ENCODE results near the gene CASQ2.

The CASQ2 gene

DNA sequence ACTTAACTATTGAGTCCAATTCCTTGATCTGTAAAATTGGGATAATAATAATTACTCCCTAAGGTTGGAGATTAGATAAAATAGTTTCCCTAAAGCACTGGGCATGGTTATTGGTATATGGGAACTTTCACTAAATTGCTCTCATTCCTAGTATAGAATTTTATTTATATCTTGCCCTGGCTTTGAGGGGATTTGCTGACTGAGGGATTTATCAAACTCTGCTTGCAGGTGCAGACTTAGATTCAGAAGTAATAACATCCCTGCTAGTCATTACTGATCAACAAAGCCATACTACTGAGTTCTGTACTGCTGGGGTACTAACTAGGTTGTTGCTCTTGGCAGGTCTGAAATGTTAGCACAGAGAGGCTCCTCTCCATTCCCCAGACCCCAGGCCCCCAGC, 41.9 kb downstream of the CASQ2 start:
- no peak for DNase-seq

DNA sequence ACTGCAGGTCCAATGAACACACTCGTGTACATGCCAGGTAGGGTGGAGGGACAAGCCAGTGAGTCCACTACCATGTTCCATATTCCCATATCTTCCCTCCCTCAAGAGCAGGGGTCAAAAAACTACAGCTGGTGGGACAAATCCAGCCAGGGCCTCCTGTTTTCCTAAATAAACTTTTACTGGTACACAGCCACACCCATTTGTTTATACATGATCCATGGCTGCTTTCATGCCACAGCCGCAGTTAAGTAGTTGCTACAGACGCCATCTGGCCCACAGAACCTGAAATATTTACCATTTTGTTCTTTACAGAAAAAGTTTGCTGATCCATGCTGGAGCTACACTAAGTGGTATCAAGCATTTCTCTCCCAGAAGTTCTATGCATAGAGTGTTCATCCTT, 42.4 kb downstream of the CASQ2 start:
- DNase-seq, result no peak

DNA sequence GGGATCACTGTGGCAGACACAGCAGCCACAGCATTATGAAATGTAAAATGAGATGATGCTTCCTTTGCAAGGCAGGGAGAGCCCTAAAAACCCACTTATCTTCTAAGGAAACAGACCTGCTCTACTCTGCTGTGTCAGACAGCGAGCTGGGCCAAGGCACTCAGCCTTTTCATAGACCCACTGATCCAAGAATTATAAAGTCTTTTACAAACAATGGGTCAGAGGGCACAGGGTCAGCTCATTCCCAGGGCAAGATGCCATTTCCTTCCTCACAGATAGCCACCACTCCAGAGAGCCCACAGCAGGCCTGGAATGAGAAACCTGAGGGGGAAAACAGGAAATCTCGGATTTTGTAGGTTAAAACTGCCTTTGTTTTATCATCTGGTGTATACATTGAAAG, 42.9 kb downstream of the CASQ2 start:
- no peak for DNase-seq

DNA sequence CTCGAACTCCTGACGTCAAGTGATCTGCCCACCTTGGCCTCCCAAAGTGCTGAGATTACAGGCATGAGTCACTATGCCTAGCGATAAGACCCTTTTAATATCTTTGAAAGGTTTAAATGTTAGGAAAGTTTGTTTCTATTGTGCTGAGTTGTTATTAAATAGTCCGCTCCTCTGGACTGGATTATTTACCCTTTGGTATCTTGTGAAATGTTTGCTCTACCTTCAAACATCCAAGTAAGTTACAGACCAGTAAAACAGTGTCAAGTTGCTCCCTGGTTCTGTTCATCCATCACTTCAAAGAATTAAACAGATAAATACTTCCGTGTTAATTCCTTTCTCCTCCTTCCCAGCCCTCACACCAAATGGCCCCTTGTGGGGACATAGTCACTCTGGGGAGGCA, 44.8 kb downstream of the CASQ2 start:
- no peak for DNase-seq

DNA sequence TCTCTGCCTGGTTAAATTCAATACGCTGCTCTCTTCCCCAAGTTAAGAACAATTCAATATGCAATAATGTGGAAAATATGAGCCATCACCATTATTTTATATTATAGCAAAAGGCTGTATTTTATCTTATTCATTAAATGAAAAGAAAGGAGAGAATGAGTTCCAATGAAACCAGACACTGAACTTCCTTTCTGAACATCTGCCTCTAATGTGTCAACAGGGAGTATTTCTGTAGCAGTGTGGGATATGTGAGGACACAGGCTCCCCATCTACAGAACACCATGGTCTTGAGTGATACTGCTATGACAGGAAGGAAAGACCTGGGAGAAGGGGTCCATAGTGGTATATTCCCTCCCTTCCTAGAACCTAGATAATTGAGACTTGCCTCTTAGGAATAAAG, 46.3 kb downstream of the CASQ2 start:
- DNase-seq, result no peak

DNA sequence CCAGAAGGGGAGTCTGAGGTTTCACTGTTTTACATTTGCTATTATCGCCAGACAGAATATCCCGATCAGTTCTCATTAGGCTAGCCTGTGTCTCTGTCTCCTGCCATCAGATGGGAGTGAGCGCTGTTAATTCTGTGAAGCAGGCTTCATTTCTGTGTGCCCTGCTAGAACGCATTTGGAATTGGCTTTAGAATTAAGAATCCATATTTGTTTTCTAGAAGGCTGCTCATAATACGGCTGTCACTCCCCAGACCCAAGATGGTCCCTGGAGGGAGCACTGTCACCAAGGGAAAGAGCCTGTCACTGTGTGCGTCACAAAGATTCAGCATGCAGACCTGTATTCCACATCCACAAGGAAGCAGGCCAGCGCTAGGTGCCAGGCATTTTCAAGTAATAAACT, 49.2 kb downstream of the CASQ2 start:
- DNase-seq, result no peak

DNA sequence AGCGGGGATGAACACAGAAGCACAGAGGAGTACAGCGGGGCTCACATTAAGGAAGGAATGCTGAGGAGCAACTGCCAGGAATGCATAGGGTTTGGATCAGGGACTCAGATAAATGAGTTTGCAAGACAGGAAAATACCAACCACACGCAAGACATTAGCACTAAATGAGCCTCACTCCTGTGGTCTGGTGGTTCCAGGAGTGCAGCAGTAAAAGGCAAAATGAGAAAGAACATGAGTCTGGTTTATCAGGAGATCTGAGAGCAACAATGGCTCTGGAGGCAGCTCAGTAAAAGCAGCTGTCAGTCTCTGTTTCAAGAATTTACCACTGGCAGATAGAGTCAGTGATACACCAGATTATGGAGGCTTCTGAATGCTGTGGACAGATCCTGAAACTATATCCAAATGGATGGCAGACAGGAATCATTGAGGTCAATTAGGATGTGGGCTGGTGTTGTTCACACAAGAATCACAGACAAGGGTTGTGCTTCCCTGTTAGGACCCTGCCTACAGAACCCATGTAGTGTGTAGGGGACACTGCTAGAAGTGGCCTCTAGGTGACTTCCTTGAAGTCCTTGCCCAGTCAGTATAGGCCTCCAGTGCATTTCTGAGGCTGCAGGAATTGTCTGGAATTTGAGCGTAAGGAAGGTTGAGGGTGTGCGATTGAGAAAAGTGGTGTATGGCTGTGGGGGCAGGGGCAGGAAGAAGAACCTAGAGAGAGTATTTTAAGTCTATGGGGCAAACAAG, 50.3 kb downstream of the CASQ2 start:
- DNase-seq, result no peak

DNA sequence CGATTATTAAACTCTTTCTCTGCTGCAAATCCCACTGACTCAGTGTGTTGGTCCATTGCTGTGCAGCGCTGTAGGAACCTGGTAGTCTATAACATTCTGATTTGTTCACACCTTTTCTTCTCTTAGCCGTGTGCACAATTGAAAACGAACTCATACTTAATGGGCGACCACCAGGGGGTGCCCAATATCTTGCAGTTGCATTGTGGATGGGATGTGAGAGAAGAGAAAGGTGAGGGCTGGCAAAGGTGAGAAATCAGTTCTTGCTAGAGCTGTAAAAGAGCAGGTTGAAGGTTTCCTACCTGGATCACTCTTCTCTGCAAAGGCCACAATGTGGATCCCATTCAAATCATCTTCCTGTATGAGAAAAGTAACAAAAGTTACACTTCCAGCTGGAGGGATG, 51.0 kb downstream of the CASQ2 start:
- DNase-seq, result no peak

DNA sequence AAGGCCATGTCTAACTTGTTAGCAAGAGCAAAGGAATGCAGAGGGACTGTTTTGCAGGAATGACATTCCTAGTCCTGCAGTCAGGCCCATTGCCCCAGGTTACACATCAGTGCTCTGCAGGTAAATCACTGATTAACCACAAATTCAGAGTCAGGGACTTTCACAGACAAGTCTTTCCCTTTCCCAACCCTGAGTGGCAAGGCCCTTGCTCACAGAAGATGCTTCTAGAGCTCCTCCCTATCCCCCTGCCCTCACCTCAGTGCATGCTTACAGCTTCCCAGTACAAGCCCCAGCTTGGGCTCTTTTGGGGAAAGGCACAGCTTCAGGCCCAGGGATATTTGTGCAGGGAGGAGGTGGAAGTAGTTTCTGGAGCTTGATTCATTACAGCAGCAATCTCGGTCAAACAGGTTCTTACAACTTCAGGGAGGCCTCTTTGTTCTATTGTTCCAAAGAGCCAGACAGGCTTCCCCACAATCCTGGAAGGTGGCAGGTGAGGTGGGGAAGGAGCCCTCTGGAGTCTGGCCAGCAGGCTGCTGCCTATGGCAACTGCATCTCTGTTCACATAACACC, 53.9 kb downstream of the CASQ2 start:
- DNase-seq, result no peak

DNA sequence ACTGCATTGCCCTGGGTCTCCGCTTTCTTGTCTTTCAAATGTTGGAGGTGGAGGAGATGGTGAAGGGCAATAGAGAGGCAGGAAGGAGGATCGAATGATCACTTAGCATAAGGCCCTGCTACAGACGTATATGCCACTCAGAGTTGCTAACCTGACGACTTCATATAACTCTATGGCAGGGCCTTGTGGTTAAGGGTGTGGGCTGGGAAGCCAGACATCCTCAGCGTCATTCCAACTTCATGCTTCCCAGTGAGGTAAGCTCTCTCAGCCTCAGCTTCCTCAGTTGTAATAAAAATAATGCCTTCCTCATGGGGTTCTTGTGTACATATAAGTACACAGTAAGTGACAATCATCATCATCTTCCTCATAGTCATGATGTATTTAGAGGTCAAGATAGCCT, 54.6 kb downstream of the CASQ2 start:
- no peak for DNase-seq

DNA sequence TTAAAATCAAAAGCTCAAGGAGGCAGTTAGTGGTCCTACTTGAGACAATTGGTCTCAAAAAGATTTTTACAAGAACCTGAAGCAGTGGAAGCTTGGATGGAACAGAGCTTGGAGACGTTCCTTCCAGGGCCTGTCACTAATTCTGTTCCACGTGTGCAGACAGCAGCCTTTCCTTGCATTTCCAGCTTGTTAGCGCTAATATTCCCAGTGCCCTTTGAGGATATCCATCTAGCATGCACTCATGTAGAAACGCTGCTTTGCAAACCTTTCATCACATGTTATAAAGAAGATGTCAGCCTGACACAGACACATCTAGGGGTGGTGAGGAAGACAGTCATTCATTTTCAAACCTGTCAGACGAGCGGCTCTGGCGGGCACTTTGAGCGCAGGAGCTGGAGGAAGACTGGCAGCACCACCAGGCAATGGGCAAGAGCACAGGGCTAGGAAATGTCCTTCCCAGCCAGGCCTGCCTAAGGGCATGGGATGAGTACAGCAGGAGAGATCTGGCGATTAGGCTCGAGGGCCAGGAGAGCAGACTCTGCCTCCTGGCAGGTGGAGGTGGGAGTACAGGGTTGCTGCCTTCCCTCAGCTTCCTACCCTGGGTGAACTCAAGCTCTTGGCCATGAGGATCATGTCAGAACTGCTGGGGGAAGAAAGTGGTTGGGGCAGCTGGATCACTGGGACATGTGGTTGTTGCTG, 55.5 kb downstream of the CASQ2 start:
- DNase-seq, result no peak

DNA sequence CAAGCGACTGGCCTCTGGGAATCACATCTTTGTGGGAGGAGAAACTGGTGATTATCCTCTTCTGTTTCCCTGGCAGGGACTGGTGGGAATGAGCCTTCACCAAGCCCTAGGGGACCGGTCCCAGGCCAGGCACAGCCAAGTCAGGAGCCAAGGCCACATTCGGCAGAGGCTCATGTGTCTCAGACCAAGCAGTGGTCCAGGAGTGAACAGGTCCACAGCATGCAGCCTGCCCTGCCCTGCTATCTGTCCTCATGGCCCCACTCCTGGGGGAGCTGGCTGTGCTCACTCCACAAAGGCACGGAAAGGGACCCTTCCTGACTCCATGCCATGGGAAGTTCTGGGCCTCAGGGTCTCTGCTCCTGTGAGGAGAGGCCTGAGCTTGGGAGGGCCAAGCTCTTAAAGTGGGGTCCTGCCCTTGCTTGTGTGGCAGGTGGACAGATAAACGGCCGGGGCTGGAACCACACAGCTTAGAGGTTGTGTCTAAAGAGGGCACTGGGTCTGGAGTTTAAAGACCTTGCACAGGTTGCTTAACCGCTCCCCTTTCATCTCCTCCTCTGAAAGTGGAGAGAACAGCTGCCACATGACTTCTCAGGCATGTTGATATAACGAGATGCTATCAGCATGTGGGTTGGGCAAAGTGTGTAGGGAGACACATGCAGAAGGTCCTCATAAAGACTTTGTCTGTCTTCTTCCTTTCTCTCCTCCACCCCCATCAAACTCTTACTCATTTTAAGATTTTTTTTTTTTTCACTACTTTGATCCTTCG, 57.5 kb downstream of the CASQ2 start:
- no peak for DNase-seq

DNA sequence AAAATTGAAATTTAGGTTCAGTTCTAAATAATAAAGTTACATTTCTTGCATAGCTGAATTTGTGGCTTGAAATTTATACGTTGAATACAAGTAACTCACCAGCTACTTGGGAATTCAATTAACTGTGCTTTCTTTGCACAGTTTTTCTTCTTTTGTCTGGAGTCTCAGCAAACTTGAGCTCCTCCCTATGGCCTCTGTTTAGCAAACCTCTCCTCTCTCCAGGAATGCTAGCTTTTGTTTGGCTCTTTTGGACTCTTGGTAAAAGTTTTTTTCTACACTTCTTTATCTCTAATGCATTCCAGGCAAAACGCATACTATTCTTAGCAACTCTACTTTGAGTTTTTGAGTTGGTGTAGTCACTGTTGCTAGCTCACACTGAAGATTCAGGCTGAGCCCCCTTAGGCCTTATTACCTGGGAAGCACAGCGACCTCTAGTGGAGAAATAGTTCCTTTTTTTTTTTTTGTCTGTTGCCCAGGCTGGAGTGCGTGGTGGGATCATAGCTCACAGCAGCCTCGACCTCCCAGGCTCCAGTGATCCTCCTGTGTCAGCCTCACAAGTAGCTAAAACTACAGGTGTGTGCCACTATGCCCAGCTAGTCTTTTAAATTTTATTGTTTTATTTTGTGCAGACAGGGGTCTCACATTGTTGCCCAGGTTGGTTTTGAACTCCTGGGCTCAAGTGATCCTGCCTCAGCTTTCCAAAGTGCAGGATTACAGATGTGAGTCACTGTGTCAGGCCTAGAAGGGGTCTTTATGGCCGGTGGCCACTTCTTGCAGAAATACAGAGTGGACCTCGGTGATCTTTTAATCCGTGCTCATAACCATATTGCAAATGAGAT, 61.7 kb downstream of the CASQ2 start:
- DNase-seq, result no peak

DNA sequence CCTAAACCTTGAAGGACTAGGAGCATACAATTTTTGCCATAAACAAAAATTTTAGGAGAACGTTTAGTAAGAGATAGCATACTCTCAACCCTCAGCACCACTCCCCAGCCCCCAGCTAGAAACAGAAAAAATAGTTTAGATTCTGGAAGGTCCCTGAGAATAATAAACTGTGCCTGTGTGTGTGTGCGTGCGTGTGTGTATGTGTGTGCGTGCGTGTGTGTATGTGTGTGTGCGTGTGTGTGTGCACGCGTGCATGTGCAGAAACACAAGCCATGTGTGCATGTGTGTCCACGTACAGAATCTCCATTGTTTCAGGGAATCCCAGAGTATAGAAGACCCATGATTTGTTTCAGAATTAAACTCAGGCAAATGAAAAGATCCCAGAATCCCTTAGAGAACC, 62.6 kb downstream of the CASQ2 start:
- DNase-seq, result no peak

DNA sequence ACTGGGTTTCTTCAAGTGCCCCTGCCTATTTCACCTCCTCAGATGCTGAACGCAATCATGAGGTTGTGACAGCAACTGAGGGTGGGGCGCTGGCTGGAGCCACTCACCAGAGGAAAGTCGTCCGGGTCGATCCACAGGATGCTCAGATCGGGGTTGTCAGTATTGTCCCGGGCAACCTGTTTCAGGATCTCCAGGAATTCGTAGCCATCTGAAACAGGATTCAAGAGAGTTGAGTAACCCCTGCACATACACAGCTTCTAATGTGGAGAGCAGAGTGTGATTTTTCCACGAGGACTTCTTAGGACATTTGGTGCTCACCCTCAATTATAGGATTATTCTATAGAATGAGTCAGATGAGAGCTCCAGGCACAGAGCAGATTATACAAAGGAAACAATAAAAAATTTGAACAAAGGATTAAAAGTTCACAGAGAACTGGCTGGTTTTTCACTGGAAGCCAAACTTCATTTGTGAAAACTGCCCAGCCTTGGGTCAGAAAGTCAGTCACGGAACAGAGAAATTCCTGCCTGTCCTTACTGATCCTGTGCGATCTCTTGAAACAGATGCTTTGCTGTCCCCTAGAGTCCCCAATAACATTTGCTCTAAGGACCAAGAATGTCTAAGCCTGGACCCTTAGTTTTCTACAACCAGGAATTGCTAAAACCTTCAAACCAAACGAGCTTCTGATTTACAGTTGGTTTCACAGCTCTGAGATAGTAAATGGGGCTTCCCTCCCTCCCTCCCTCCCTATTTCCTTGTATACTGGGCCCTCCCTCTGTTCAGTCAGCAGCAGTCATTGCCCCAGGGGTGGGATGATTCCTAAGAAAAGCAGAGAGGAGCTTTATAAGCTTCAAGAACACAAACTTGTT, 63.2 kb downstream of the CASQ2 start:
- DNase-seq, result no peak

DNA sequence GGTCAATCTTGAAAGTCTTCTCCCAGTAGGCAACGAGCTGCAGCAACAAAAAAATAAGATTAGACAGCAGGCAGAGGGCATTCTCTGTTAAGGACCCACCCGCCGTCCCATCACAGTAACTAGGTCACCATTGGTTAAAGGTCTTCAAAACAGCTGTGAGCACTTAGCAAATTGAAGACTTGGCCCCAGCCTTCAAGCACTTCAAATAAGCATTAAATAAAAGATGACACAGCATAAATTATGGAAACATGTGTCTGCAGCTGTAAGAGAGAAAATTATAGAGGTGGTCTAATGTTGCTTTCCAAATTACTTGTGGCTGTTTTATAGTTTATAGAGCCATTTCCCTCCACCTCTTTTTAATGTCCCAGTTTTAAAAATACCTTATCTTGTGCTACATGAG, 65.6 kb downstream of the CASQ2 start:
- DNase-seq, result no peak

DNA sequence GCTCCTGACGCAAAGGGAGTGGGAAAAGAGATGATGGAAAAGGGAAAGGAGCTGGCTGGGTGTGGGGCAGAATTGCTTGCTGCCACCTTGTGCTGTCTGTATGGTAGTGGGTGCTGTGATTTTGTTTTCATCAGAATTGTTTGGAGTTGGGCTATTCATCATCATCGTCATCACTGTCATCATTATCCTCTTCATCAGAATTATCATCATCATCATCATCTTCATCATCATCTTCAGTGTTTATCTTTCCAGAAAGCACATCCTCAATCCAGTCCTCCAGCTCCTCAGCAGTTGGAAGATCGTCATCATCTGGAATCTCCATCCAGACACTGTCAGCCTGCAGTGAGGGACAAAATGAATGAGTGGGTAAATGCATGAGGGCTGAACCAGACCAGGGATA, 67.4 kb downstream of the CASQ2 start:
- no peak for DNase-seq

DNA sequence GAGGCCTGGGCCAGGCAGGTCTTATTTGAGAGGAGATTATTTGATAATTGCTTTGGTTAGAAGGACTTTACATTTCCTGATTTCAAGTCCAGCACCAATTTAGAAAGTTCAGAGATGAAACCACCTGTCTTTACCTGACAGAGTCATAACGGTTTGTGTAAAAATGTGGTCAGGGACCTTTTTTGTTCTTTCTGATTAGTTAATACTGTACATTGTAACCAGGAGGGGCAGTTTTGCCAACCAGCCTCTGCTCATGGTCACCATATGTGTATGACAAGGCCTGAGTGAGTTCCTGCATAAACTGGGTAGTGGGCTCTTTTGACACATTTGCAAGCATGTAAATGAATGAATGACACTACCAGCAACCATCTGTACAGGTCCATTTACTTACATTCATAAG, 70.9 kb downstream of the CASQ2 start:
- no peak for DNase-seq

DNA sequence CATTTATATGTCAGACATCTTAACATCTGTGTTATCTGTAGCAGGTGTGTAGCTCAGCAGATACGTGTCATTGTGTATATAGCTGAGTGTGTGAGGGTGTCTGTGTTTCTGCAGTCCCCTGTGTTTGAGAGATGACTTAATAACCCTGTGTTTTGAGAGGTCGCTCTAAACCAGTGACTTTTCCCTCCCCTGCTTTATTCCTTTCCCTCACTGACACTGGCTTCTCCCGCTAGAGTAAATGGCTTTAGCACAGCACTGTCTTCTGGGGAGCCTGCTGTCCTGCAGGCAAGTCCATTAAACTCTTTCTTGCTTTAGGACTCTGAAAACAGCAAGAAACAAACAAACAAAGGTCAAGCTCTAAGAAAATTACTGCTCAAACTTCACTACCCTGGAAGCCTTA, 73.7 kb downstream of the CASQ2 start:
- DNase-seq, result no peak

DNA sequence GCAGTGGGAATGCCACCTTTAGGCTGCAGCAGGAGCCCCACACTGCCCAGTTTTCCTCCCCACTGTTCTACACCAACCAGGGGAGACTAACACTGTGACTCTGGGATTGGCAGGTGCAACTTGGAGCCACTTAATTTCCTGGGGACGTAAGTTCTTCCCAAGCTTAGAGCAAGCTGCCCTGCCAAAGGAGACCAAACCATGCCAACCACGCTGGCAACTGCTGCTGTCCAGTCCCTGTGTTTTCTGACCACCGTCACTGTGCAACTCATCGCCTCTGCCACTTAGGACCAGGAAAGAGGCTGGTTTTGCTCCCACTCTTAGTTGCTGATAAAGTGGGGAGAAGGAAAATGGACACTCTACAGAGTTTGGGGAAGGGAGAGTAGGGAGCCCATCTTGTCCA, 76.3 kb downstream of the CASQ2 start:
- no peak for DNase-seq

DNA sequence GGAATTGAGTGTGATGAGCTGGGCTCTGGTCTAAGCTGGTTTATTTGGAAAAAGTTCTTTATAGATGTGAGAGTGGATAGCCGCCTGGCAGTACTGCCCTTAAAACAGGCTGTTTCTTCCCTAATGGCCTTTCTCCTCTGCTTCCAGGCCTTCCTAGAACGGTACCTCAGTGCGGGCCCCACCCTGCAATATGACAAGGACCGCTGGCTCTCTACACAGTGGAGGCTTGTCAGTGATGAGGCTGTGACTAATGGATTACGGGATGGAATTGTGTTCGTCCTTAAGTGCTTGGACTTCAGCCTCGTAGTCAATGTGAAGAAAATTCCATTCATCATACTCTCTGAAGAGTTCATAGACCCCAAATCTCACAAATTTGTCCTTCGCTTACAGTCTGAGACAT, 77.5 kb downstream of the CASQ2 start:
- no peak for DNase-seq

DNA sequence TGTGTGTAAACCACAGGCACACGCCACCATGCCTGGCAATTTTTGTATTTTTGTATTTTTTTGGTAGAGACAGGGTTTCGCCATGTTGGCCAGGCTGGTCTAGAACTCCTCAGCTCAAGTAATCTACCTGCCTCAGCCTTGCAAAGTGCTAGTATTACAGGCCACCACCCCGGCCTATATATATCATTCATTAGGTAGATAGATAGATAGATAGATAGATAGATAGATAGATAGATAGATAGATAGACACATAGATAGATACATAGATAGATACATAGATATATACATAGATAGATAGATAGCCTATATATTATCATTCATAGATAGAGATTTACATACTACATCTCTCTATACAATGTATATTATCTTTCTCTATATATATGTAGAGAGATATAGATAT, 80.8 kb downstream of the CASQ2 start:
- no peak for DNase-seq

Measured in left hindlimb (tissue), 1 donor.